ENCODE data around the gene ATP8B3. TPM values are rescaled to one million over a fixed set of nuclear protein-coding genes. Genes with fewer than 3 reads are reported as not detected.

Gene ATP8B3
- polyA plus RNA-seq, 1 donor: 0.99 TPM

DNA sequence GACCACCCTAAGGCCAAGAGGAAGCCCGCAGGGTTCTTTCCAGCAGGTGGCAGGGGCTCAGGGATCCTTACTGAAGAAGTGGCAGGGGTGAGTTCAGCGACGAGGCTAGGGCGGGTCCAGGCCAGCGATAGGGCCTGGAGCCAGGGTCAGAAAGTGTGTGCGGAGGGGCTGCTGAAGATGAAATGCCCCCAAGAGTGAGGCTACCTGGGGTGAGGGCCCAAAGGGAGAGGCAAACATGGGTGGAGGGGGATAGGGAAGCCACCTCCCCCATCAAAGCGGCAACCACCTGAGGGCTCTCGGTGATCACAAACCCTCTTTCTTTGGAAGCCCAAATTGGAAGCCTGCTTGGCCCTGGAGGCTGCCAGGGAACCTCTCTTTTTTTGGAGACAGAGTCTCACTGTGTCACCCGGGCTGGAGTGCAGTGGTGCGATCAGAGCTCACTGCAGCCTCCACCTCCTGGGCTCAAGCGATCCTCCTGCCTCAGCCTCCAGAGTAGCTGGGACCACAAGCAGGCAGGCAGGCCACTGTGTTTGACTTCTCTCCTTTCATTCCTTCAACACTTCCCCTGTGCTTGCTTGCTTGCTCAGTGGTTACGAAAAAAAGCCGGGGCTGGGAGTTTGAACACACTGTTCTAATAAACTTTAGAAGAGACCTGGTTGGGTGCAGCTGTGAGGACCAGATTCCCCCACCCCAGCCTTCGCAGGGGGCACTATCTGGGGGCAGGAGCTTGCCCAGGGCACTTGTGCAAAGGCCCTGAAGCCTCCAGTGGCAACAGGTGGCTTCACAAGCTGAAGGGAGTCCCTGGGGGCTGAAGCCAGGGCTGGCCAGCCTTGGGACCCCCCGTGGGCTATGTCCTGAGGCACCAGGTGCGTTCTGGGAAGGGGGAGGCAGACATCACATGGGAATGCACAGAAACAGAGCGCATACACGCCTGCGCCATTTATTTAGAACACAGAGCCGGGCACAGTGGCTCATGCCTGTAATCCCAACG is 1.4 kb upstream of the ATP8B3 start:
- no peak for DNase-seq
- no peaks in the 10 kb centered on the region for H3K27me3 ChIP-seq (ENCODE audit: control insufficient read depth, insufficient read depth, low read length)
- H3K36me3 ChIP-seq (ENCODE audit: control insufficient read depth, insufficient read depth, low read length): peaks cover 34% of the 10 kb centered on the region
- WGBS (ENCODE audit: insufficient coverage, low lambda C conversion rate): no CpG with 5 or more reads among the region's 21 CpGs
- H3K27ac ChIP-seq (ENCODE audit: low read length): no peak overlapping the region
- peak overlapping the region; percentile 45 for H3K4me3 ChIP-seq (ENCODE audit: low read length)
- no peaks in the 10 kb centered on the region for H3K9me3 ChIP-seq (ENCODE audit: control insufficient read depth, low read depth, low read length)
- H3K4me1 ChIP-seq (ENCODE audit: control insufficient read depth, insufficient read depth, low read length): peaks cover 8% of the 10 kb centered on the region

DNA sequence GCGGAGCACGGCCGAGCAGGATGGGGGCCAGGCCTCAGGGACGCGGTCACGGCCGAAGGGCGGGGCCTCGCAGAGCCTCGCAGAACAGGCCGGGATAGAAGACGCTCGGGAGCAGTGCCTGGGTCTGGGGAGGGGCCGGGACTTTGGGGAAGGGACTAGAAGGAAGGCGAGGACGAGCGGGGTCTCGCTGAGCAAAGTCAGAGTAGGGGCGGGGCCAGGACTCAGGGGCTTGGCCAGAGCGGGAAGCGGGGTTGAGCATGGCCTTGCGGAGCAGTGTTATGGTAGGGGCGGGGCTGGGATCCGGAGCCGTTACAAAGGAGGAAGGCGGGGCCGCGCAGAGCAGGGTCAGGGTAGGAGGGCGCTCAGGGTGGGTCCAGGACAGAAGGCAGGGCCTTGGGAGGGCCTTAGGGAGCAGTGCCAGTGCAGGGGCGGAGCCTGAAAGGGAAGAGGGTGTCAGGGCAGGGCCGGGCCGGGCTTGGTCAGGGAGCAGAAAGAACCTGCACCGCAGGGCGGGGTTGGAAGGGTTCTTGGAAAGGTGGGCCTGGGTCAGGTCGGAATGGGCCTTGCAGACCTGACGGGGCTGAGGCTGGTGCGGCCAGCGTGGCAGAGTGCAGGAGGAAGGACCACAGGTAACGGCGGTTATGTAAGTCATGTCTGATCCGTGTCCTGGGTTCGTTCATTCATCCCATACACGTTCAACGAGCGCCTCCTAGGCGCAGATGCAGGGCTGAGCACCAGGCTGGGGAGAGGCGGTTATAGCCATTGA is 533 bp upstream of the ATP8B3 start:
- peaks cover 8% of the 10 kb centered on the region for H3K4me1 ChIP-seq (ENCODE audit: control insufficient read depth, insufficient read depth, low read length)
- peak; percentile 85 to 91 for DNase-seq
- H3K36me3 ChIP-seq (ENCODE audit: control insufficient read depth, insufficient read depth, low read length): peaks cover 25% of the 10 kb centered on the region
- no peaks in the 10 kb centered on the region for H3K9me3 ChIP-seq (ENCODE audit: control insufficient read depth, low read depth, low read length)
- WGBS (ENCODE audit: insufficient coverage, low lambda C conversion rate): no CpG with 5 or more reads among the region's 47 CpGs
- peak overlapping the region; percentile 45 for H3K4me3 ChIP-seq (ENCODE audit: low read length)
- no peaks in the 10 kb centered on the region for H3K27me3 ChIP-seq (ENCODE audit: control insufficient read depth, insufficient read depth, low read length)
- H3K27ac ChIP-seq (ENCODE audit: low read length): no peak overlapping the region

DNA sequence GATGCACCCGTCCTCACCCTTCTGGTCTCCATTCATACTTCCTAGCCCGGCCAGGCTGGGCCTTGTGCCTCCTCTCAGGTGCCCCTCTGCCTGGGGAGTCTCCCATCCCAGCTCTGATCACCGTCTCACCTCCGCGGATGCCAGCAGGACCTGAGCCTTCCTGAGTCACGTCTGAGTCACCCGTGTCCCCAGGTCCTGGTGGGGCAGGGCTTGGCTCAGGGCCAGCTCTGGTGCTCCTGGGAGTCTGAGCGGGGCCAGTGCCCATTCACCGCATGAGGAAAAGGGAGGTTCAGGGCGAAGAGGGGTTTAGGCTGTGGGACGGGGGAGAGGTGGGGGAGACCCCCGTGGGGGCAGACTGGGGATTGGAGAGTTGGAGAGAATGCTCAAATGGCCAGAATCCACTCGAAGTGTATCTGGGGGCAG is 593 bp downstream of the ATP8B3 start:
- H3K36me3 ChIP-seq (ENCODE audit: control insufficient read depth, insufficient read depth, low read length): peaks cover 15% of the 10 kb centered on the region
- no CpG with 5 or more reads among the region's 13 CpGs for WGBS (ENCODE audit: insufficient coverage, low lambda C conversion rate)
- H3K9me3 ChIP-seq (ENCODE audit: control insufficient read depth, low read depth, low read length): no peaks in the 10 kb centered on the region
- no peak overlapping the region for H3K4me3 ChIP-seq (ENCODE audit: low read length)
- H3K27ac ChIP-seq (ENCODE audit: low read length): no peak overlapping the region
- DNase-seq: peak; percentile 38 to 48
- H3K27me3 ChIP-seq (ENCODE audit: control insufficient read depth, insufficient read depth, low read length): peaks cover 2% of the 10 kb centered on the region
- peaks cover 8% of the 10 kb centered on the region for H3K4me1 ChIP-seq (ENCODE audit: control insufficient read depth, insufficient read depth, low read length)

DNA sequence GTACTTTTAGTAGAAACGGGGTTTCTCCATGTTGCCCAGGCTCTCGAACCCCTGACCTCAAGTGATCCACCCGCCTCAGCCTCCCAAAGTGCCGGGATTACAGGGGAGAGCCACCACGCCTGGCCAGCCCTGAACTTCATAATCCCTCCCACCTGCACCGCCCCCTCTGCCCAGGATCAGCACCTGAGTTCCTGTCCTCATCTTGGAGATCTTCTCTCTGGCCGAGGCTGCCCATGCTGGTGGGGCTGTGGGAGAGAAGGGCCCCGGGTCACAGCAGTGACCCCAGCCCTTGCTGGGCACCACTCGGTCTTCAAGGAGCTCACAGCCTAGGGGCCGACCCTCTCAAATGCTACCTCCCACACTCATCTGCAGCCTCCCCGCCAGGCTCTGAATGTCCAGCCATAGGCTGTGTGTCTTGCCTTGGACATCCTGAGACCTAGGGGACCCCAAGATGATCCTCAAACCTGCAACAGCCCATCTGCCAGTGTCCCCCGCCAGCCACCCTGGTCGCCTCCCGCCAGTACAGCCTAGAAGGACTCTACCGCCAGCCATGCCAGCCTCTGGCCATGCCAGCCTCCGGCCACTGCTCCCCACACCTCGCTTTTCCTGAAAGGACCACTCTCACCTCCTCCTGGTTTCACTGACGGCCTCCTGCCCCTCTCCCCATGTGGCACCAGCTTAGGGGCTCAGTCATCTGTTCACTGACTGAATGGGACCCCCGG is 1.5 kb downstream of the ATP8B3 start:
- Histone ChIP-seq H3K4me3 (ENCODE audit: low read length) (no peak overlapping the region), H3K36me3 (ENCODE audit: control insufficient read depth, insufficient read depth, low read length) (peaks cover 9% of the 10 kb centered on the region), H3K27ac (ENCODE audit: low read length) (no peak overlapping the region), H3K9me3 (ENCODE audit: control insufficient read depth, low read depth, low read length) (no peaks in the 10 kb centered on the region), H3K27me3 (ENCODE audit: control insufficient read depth, insufficient read depth, low read length) (peaks cover 3% of the 10 kb centered on the region), H3K4me1 (ENCODE audit: control insufficient read depth, insufficient read depth, low read length) (peaks cover 8% of the 10 kb centered on the region)
- DNase-seq: no peak
- no CpG with 5 or more reads among the region's 19 CpGs for WGBS (ENCODE audit: insufficient coverage, low lambda C conversion rate)

DNA sequence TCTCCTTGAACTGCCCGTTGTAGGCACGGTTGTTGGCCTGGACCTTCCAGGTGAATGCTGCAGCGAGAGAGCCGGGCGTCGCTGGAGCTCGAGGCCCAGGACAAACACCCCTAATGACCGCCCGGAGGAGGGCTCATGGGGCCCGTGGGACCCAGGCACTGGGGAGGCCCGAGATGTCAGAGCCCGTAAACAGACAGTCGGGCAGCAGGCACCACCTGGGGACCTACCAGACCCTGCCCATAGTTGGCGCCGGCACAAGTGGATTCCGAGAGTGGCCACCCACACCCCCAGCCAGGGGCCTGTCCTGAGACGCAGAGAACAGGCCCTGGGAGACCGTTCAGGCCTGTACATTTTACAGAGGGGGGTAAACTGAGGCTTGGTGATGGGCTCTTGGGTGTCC is 2.4 kb downstream of the ATP8B3 start:
- Histone ChIP-seq H3K27me3 (ENCODE audit: control insufficient read depth, insufficient read depth, low read length) (peaks cover 3% of the 10 kb centered on the region), H3K4me1 (ENCODE audit: control insufficient read depth, insufficient read depth, low read length) (peaks cover 8% of the 10 kb centered on the region), H3K27ac (ENCODE audit: low read length) (no peak overlapping the region), H3K4me3 (ENCODE audit: low read length) (no peak overlapping the region), H3K9me3 (ENCODE audit: control insufficient read depth, low read depth, low read length) (no peaks in the 10 kb centered on the region), H3K36me3 (ENCODE audit: control insufficient read depth, insufficient read depth, low read length) (peaks cover under 1% of the 10 kb centered on the region)
- no peak for DNase-seq
- WGBS (ENCODE audit: insufficient coverage, low lambda C conversion rate): no CpG with 5 or more reads among the region's 18 CpGs

DNA sequence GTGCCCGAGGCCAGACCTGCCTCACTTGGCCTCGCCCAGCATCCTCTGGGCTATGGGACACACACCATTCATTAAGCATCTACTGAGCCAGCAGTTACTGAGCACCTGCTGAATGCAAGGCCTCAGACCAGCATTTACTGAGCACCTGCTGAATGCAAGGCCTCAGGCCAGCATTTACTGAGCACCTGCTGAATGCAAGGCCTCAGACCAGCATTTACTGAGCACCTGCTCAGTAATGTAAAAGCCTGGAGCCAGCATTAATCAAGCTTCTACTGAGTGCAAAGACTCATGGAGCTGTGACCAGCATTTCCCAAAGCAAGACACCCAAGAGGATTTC is 3.7 kb downstream of the ATP8B3 start:
- no peak for DNase-seq
- H3K9me3 ChIP-seq (ENCODE audit: control insufficient read depth, low read depth, low read length): no peaks in the 10 kb centered on the region
- H3K27me3 ChIP-seq (ENCODE audit: control insufficient read depth, insufficient read depth, low read length): peaks cover 3% of the 10 kb centered on the region
- peaks cover 8% of the 10 kb centered on the region for H3K4me1 ChIP-seq (ENCODE audit: control insufficient read depth, insufficient read depth, low read length)
- WGBS (ENCODE audit: insufficient coverage, low lambda C conversion rate): no CpG with 5 or more reads among the region's 2 CpGs
- H3K4me3 ChIP-seq (ENCODE audit: low read length): no peak overlapping the region
- no peaks in the 10 kb centered on the region for H3K36me3 ChIP-seq (ENCODE audit: control insufficient read depth, insufficient read depth, low read length)
- H3K27ac ChIP-seq (ENCODE audit: low read length): no peak overlapping the region

- Histone ChIP-seq H3K9me3 (ENCODE audit: control insufficient read depth, low read depth, low read length) (no peaks in the 10 kb centered on the region), H3K4me1 (ENCODE audit: control insufficient read depth, insufficient read depth, low read length) (peaks cover 3% of the 10 kb centered on the region), H3K27ac (ENCODE audit: low read length) (no peak overlapping the region), H3K36me3 (ENCODE audit: control insufficient read depth, insufficient read depth, low read length) (no peaks in the 10 kb centered on the region), H3K4me3 (ENCODE audit: low read length) (no peak overlapping the region), H3K27me3 (ENCODE audit: control insufficient read depth, insufficient read depth, low read length) (peaks cover 3% of the 10 kb centered on the region)
- DNase-seq: no peak
- no CpG with 5 or more reads among the region's 30 CpGs for WGBS (ENCODE audit: insufficient coverage, low lambda C conversion rate)
Observed at GRCh38 chr19:1807695-1808394, 4.2 kb downstream of the ATP8B3 start.

- Histone ChIP-seq H3K4me1 (ENCODE audit: control insufficient read depth, insufficient read depth, low read length) (no peaks in the 10 kb centered on the region), H3K4me3 (ENCODE audit: low read length) (no peak overlapping the region), H3K9me3 (ENCODE audit: control insufficient read depth, low read depth, low read length) (no peaks in the 10 kb centered on the region), H3K27me3 (ENCODE audit: control insufficient read depth, insufficient read depth, low read length) (peaks cover 3% of the 10 kb centered on the region), H3K27ac (ENCODE audit: low read length) (no peak overlapping the region), H3K36me3 (ENCODE audit: control insufficient read depth, insufficient read depth, low read length) (no peaks in the 10 kb centered on the region)
- no peak for DNase-seq
- WGBS (ENCODE audit: insufficient coverage, low lambda C conversion rate): no CpG with 5 or more reads among the region's 28 CpGs
Observed at GRCh38 chr19:1807030-1807694, 4.9 kb downstream of the ATP8B3 start.

GRCh38 chr19:1806184-1807029 is 5.7 kb downstream of the ATP8B3 start:
- Histone ChIP-seq H3K36me3 (ENCODE audit: control insufficient read depth, insufficient read depth, low read length) (no peaks in the 10 kb centered on the region), H3K27ac (ENCODE audit: low read length) (no peak overlapping the region), H3K4me3 (ENCODE audit: low read length) (no peak overlapping the region), H3K27me3 (ENCODE audit: control insufficient read depth, insufficient read depth, low read length) (peaks cover 3% of the 10 kb centered on the region), H3K4me1 (ENCODE audit: control insufficient read depth, insufficient read depth, low read length) (no peaks in the 10 kb centered on the region), H3K9me3 (ENCODE audit: control insufficient read depth, low read depth, low read length) (no peaks in the 10 kb centered on the region)
- DNase-seq: no peak
- no CpG with 5 or more reads among the region's 45 CpGs for WGBS (ENCODE audit: insufficient coverage, low lambda C conversion rate)
